SKM-1 treated with dmso at 0.1 percent for 144 hours (cell line): ENCODE data around the gene ATP1A1.

Experiments
- DNase-seq: peaks from one replicate; lab custom pipeline; 2025; ENCODE audit not compliant: unreplicated experiment; lab: John Stamatoyannopoulos, UW

The ATP1A1 gene

GRCh38 chr1:116343019-116343418 lies 30.0 kb upstream of the ATP1A1 start:
- DNase-seq: no peak

GRCh38 chr1:116345011-116345410 lies 28.0 kb upstream of the ATP1A1 start:
- no peak for DNase-seq

GRCh38 chr1:116345843-116346242 lies 27.2 kb upstream of the ATP1A1 start:
- no peak for DNase-seq

GRCh38 chr1:116346943-116347673 lies 25.9 kb upstream of the ATP1A1 start:
- DNase-seq: no peak

GRCh38 chr1:116347696-116348095 lies 25.3 kb upstream of the ATP1A1 start:
- DNase-seq: no peak

GRCh38 chr1:116350097-116350645 lies 22.9 kb upstream of the ATP1A1 start:
- no peak for DNase-seq

- DNase-seq: no peak
Observed at GRCh38 chr1:116351914-116352313, 21.1 kb upstream of the ATP1A1 start.

- DNase-seq: no peak
Observed at GRCh38 chr1:116352349-116352813, 20.7 kb upstream of the ATP1A1 start.

GRCh38 chr1:116353155-116353554 lies 19.9 kb upstream of the ATP1A1 start:
- DNase-seq: no peak

GRCh38 chr1:116356067-116356466 lies 17.0 kb upstream of the ATP1A1 start:
- no peak for DNase-seq

- DNase-seq: no peak
Observed at GRCh38 chr1:116356673-116357072, 16.4 kb upstream of the ATP1A1 start.

GRCh38 chr1:116357487-116357886 lies 15.6 kb upstream of the ATP1A1 start:
- no peak for DNase-seq

GRCh38 chr1:116359060-116359830 lies 13.8 kb upstream of the ATP1A1 start:
- DNase-seq: no peak

- DNase-seq: no peak
Observed at GRCh38 chr1:116359871-116360270, 13.2 kb upstream of the ATP1A1 start.

- DNase-seq: no peak
Observed at GRCh38 chr1:116360429-116361173, 12.4 kb upstream of the ATP1A1 start.

- DNase-seq: no peak
Observed at GRCh38 chr1:116361648-116362047, 11.4 kb upstream of the ATP1A1 start.

GRCh38 chr1:116362050-116362449 lies 11.0 kb upstream of the ATP1A1 start:
- DNase-seq: no peak

GRCh38 chr1:116365353-116365780 lies 7.7 kb upstream of the ATP1A1 start:
- no peak for DNase-seq

GRCh38 chr1:116365857-116366256 lies 7.2 kb upstream of the ATP1A1 start:
- no peak for DNase-seq

- no peak for DNase-seq
Observed at GRCh38 chr1:116367256-116367945, 5.6 kb upstream of the ATP1A1 start.

GRCh38 chr1:116368241-116368640 lies 4.8 kb upstream of the ATP1A1 start:
- no peak for DNase-seq
